ENCODE results near the gene FAM13A.

DNA sequence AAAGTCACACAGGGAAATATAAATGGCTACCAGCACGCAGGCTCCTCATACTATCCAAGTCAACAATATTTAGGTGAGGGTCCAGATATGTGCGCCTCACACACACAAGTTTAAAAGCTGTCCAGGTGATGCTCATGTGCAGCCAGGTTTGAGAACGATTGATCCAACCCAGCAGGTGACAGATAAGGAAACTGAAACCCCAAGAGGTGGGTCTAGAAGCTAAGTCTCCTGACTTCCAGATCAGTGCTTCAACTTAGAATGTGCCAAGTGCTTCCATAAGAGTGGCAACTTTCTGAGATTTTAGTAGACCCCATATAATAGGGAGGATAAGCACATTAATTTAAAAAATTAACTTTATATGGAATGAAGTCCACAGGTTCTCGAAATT lies 304.9 kb downstream of the FAM13A start:
- TF ChIP-seq CTCF (IDR thresholded peaks at IDR 0.05) (no peak), POLR2A (IDR thresholded peaks at IDR 0.05) (no peak)
